CD14-positive monocyte (primary cell): Measurements from ENCODE around the gene IPO9. TPM values are rescaled to one million over a fixed set of nuclear protein-coding genes. Genes with fewer than 3 reads are reported as not detected.

Experiments used
- DNase-seq, 3 donors: peaks; one replicate each; pipeline ENCODE4 v3.0.0-alpha.2; 2011 to 2022
- H2AFZ ChIP-seq: 2 replicates; pipeline ENCODE4 v1.6.0; 2012; ENCODE audit warnings: mild to moderate bottlenecking, low read depth, low read length, inconsistent platforms; ENCODE audit not compliant: insufficient read depth, poor library complexity, severe bottlenecking
- H3K27ac ChIP-seq, 2 donors: 1 replicate in 1 of 2; 2 replicates in 1 of 2; pipeline ENCODE4 v1.5.1; 2012 to 2013; ENCODE audit warnings: low read length in 2 of 2, control low read depth in 1 of 2, inconsistent platforms in 1 of 2, low read depth in 1 of 2, mild to moderate bottlenecking in 1 of 2
- H3K27me3 ChIP-seq, 2 donors: one replicate each; pipeline versions ENCODE4 v1.6.0 to v1.6.1; 2011 to 2013; ENCODE audit warnings: low read length in 2 of 2; ENCODE audit not compliant: control insufficient read depth in 2 of 2, insufficient read depth in 2 of 2
- H3K36me3 ChIP-seq, 2 donors: replicated peaks in 1 of 2; 1 replicate in 1 of 2; 2 replicates in 1 of 2; pipeline versions ENCODE4 v1.5.1 to v1.6.1; 2012 to 2013; ENCODE audit warnings: low read length in 2 of 2, control low read depth in 1 of 2, inconsistent platforms in 1 of 2, mild to moderate bottlenecking in 1 of 2; ENCODE audit not compliant: insufficient read depth in 2 of 2, control insufficient read depth in 1 of 2
- H3K4me1 ChIP-seq, 2 donors: 1 replicate in 1 of 2; 2 replicates in 1 of 2; pipeline versions ENCODE4 v1.5.1 to v1.6.1; 2012 to 2013; ENCODE audit warnings: low read length in 2 of 2, control low read depth in 1 of 2, inconsistent platforms in 1 of 2, mild to moderate bottlenecking in 1 of 2, moderate library complexity in 1 of 2; ENCODE audit not compliant: insufficient read depth in 2 of 2, control insufficient read depth in 1 of 2
- H3K4me2 ChIP-seq: replicated peaks from 2 replicates; pipeline ENCODE3; 2012; ENCODE audit warnings: low read length, moderate library complexity, mild to moderate bottlenecking; ENCODE audit not compliant: poor library complexity, severe bottlenecking; ENCODE audit errors: extremely low read depth
- H3K4me3 ChIP-seq, 3 experiments: fragments of 200-600 bp in 1 of 3; sonication (generic) in 1 of 3; replicated peaks in 1 of 3; 1 replicate in 2 of 3; 2 replicates in 1 of 3; pipeline ENCODE4 v1.5.1; 2011 to 2013; ENCODE audit warnings: low read length in 3 of 3, mild to moderate bottlenecking in 3 of 3, control low read depth in 2 of 3, low read depth in 2 of 3, inconsistent platforms in 1 of 3, moderate library complexity in 1 of 3
- H3K79me2 ChIP-seq: 2 replicates; pipeline ENCODE4 v1.6.0; 2012; ENCODE audit warnings: mild to moderate bottlenecking, control low read depth, inconsistent platforms, low read length, moderate library complexity; ENCODE audit not compliant: insufficient read depth
- H3K9ac ChIP-seq: 2 replicates; pipeline ENCODE4 v1.6.0; 2017; ENCODE audit warnings: low read length, mild to moderate bottlenecking; ENCODE audit not compliant: insufficient read depth, poor library complexity, severe bottlenecking
- H3K9me3 ChIP-seq, 2 donors: replicated peaks in 1 of 2; 1 replicate in 1 of 2; 2 replicates in 1 of 2; pipeline versions ENCODE4 v1.5.1 to v1.6.1; 2012 to 2013; ENCODE audit warnings: low read length in 2 of 2, control low read depth in 1 of 2; ENCODE audit not compliant: control insufficient read depth in 1 of 2, insufficient read depth in 1 of 2
- H4K20me1 ChIP-seq: 2 replicates; pipeline ENCODE4 v1.6.0; 2012; ENCODE audit warnings: mild to moderate bottlenecking, low read length, control low read depth, moderate library complexity; ENCODE audit not compliant: insufficient read depth
- H3K27ac Mint-ChIP-seq, 7 donors: one replicate each; pipeline ENCODE4 v1.8.0; 2020; ENCODE audit warnings: mild to moderate bottlenecking in 7 of 7, mixed read lengths in 7 of 7, moderate library complexity in 6 of 7, inconsistent platforms in 2 of 7
- H3K27me3 Mint-ChIP-seq, 3 donors: one replicate each; pipeline ENCODE4 v1.8.0; 2021 to 2022; ENCODE audit warnings: low read depth in 3 of 3, mild to moderate bottlenecking in 3 of 3, mixed read lengths in 3 of 3, moderate library complexity in 3 of 3, inconsistent platforms in 1 of 3
- H3K36me3 Mint-ChIP-seq, 2 donors: one replicate each; pipeline ENCODE4 v1.8.0; 2020; ENCODE audit warnings: mixed read lengths in 2 of 2, inconsistent platforms in 1 of 2, mild to moderate bottlenecking in 1 of 2
- H3K4me1 Mint-ChIP-seq: one replicate; pipeline ENCODE4 v1.8.0; 2020; ENCODE audit warnings: mild to moderate bottlenecking, mixed read lengths
- H3K4me3 Mint-ChIP-seq, 2 donors: one replicate each; pipeline ENCODE4 v1.8.0; 2020; ENCODE audit warnings: mild to moderate bottlenecking in 2 of 2, mixed read lengths in 2 of 2, moderate library complexity in 1 of 2
- H3K9me3 Mint-ChIP-seq, 7 donors: one replicate each; pipeline ENCODE4 v1.8.0; 2020 to 2022; ENCODE audit warnings: mixed read lengths in 7 of 7, mild to moderate bottlenecking in 6 of 7, moderate library complexity in 6 of 7, inconsistent platforms in 2 of 7
- CTCF ChIP-seq: fragments of 200-600 bp; IDR thresholded peaks from one replicate; pipeline ENCODE4 v1.8.0; 2022; ENCODE audit warnings: antibody characterized with exemption, mild to moderate bottlenecking
- WGBS: methylation state at CpG from one replicate; pipeline ENCODE4 v1.1.5; 2013; ENCODE audit warnings: missing lambda C conversion rate; ENCODE audit not compliant: insufficient coverage; 5-methylcytosine and 5-hydroxymethylcytosine counted together
- intact Hi-C, 2 donors: fragments of 100-400 bp; cut with micrococcal nuclease; formaldehyde crosslinking; loops; one replicate each; pipeline versions ENCODE4 v1.15.0 to v1.15.1; 2023
- polyA plus RNA-seq, 3 donors: library from polyadenylated mRNA; depleted of rRNA in 1 of 3; unstranded in 2 of 3; stranded (reverse) in 1 of 3; fragments of 300-500 nt in 2 of 3; fragments of >200 nt in 1 of 3; fragmentation: Illumina TruSeq in 2 of 3; gene quantifications; 1 replicate in 2 of 3; 2 replicates in 1 of 3; pipeline ENCODE4 v1.2.3, GENCODE V29; 2012 to 2021

Gene IPO9
- polyA plus RNA-seq, 3 donors: 11.3 to 12.6 (median 12.0) TPM

- Histone ChIP-seq H4K20me1 (no peaks in the 10 kb centered on the region), H3K36me3 (no peaks in the 10 kb centered on the region), H2AFZ (no peak overlapping the region), H3K79me2 (no peaks in the 10 kb centered on the region), H3K9ac (no peak overlapping the region), H3K9me3 (no peaks in the 10 kb centered on the region), H3K27me3 (no peaks in the 10 kb centered on the region), H3K4me1 (no peaks in the 10 kb centered on the region), H3K27ac (no peak overlapping the region), H3K4me2 (no peak overlapping the region), H3K4me3 (no peak overlapping the region)
- no peaks in the 10 kb centered on the region for H3K36me3 Mint-ChIP-seq
- no peaks in the 10 kb centered on the region for H3K4me1 Mint-ChIP-seq
- TF ChIP-seq CTCF: no peak
- H3K27me3 Mint-ChIP-seq: peaks cover 3 to 13% (median 5%) of the 10 kb centered on the region in 3 donors
- WGBS: 100% methylated on average over 6 of the region's 7 CpGs
- no peak overlapping the region for H3K4me3 Mint-ChIP-seq
- peaks cover 3 to 16% (median 13%) of the 10 kb centered on the region in 7 donors for H3K9me3 Mint-ChIP-seq
- H3K27ac Mint-ChIP-seq: no peak overlapping the region
- intact Hi-C loops: no loop called here
- DNase-seq: no peak
Measured at GRCh38 chr1:201917362-201918033, 88.5 kb downstream of the IPO9 start.

GRCh38 chr1:201918343-201918742 lies 89.4 kb downstream of the IPO9 start:
- H3K27me3 Mint-ChIP-seq: peaks cover 3 to 13% (median 5%) of the 10 kb centered on the region in 3 donors
- H3K36me3 Mint-ChIP-seq: no peaks in the 10 kb centered on the region
- H3K79me2 ChIP-seq: no peaks in the 10 kb centered on the region
- H2AFZ ChIP-seq: no peak overlapping the region
- DNase-seq: no peak
- no peak overlapping the region for H3K4me3 Mint-ChIP-seq
- H3K4me1 ChIP-seq: no peaks in the 10 kb centered on the region
- no peaks in the 10 kb centered on the region for H3K27me3 ChIP-seq
- no peak overlapping the region for H3K4me3 ChIP-seq
- 90% methylated on average over 5 of the region's 5 CpGs for WGBS
- peaks cover 3 to 21% (median 14%) of the 10 kb centered on the region in 7 donors for H3K9me3 Mint-ChIP-seq
- no peaks in the 10 kb centered on the region for H4K20me1 ChIP-seq
- no peaks in the 10 kb centered on the region for H3K9me3 ChIP-seq
- H3K27ac Mint-ChIP-seq: no peak overlapping the region
- no peak overlapping the region for H3K9ac ChIP-seq
- H3K4me2 ChIP-seq: no peak overlapping the region
- intact Hi-C loops: no loop called here
- H3K36me3 ChIP-seq: no peaks in the 10 kb centered on the region
- TF ChIP-seq CTCF: no peak
- no peak overlapping the region for H3K27ac ChIP-seq
- no peaks in the 10 kb centered on the region for H3K4me1 Mint-ChIP-seq
